Inferior parietal cortex (tissue), 1 donor: ENCODE measurements around the gene NOL7.

Experiments
- DNase-seq: peaks from one replicate; pipeline ENCODE4 v3.0.0-alpha.2; 2016; ENCODE audit errors: extremely low spot score

The NOL7 gene

DNA sequence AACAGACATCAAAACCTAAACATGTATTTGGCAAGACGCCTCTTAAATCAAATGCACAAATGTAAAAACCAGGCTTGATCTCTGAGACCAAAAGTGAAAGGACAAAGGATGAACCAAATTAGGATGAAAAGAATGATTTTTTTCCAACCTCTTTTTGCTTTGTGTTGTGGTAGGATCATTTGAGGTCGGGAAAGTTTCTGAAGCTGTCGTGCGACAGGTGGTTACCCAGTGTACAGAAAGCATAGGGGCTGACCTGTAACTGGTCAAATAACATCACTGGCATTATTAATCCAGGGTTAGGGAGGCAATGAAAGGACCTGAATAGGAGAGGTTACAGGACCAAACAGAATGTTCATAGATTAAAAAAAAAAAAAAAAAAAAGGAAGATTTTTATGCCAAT, 18.1 kb upstream of the NOL7 start:
- no peak for DNase-seq

DNA sequence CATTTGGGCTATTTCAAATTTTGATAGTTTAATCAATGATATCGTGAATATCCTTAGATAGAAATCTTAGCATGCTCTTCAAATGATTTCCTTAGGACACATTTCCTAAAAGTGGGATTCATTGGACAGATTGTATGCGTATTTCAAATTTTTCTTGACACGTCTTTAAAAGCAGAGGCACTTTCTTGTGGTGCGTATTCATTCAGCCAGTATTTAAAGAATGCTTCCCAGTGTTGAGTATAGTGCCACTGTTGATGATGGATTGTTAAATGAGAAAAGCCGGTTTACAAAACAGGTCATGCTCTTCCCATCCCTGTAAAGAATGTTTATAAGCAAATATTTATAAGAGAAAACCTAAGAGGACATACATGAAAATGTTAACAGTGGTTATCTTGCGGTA, 15.1 kb upstream of the NOL7 start:
- no peak for DNase-seq

GRCh38 chr6:13604135-13604534, 11.0 kb upstream of the NOL7 start:
- no peak for DNase-seq

- DNase-seq, result no peak
These were observed 10.4 kb upstream of the NOL7 start for GRCh38 chr6:13604546-13605416.

DNA sequence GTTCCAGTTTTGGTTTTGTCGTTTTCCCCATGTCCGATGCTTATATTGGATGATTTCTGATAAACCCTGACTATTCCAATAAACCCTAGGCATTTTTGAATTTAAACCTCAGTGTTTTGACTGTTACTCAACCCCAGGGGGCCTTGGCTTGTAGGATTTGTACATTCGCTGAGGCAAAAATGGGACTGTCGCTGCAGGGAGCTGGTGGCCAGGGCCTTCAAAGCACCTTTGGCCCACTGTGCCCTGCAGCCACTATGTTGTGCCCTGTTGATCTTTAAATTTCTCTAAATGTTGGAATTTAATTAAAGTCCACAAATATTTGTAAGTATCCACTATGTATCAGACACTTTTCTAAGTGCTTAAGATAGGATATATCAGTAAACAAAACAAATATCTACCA, 9.5 kb upstream of the NOL7 start:
- no peak for DNase-seq

DNA sequence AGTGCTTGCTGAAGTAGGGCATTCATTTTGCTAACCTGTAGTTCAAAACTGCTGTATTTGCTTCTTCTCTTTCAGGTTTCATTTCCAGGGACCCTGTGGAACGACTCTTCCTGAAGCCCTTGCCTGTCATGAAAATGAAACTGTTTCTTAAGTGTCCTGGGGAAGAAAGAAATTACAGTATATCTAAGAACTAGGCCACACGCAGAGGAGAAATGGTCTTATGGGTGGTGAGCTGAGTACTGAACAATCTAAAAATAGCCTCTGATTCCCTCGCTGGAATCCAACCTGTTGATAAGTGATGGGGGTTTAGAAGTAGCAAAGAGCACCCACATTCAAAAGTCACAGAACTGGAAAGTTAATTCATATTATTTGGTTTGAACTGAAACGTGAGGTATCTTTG, 3.4 kb upstream of the NOL7 start:
- no peak for DNase-seq

DNA sequence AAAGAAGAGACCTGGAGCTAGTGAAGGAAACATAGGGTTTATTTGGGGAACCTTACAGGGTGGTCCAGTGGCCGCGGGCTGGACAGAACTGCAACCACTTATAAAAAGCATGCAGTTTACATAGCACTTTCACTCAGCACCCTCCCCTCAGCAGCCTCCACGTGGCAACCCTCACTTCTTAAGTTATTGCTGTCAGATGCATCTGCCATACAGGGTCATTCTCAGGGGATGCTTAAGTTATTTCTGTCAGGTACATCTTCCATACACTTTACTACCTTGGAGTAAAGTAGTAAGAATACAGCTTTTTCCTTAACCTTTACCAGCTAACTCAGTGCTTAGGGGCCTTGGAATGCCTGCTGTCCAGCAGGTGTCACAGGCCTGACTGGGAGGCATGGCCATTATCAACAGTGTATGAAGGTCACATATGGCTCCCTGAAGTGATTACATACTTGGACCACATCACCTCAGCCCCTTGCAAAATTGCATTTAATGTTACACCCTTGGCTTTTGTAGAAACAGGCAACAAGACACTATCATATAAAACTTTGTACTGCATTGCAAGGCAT, 2.0 kb upstream of the NOL7 start:
- DNase-seq, result no peak

- DNase-seq, result peak; percentile 34
These were observed 809 bp upstream of the NOL7 start for GRCh38 chr6:13614126-13614925.

- peak; percentile 48 for DNase-seq
These were observed 621 bp downstream of the NOL7 start for GRCh38 chr6:13615792-13616120.

- DNase-seq, result no peak
These were observed 1.9 kb downstream of the NOL7 start for GRCh38 chr6:13617066-13617465.

GRCh38 chr6:13624871-13625288, 9.7 kb downstream of the NOL7 start:
- no peak for DNase-seq

DNA sequence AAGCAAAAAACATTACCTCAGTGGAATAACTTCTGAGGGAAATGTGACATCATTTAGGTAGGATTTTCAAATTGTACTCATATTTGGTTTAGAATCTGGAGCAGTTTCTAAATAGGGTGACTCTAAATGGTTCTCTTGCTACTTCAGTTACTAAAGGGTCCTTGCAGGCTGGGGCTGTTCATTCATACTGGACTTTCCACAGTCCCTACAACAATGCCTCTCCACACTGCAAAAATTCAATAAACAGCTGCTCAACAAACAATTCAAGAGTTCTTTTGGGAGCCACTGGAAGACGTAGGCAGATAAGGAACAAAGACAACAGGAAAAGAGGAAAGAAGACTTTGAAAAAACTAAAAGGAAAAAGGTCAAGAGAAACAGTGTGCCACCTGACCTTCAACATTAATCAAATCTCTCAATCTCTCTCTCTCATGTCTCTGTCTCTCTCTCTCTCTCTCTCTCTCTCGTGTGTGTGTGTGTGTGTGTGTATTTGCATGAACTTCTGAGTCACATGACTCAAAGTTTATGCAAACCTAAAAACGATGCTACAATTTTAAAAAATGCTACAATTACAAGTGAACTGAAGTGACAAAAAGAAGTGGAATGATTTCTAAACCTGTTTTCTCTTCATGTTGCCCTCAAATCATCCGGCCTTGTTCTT, 14.5 kb downstream of the NOL7 start:
- no peak for DNase-seq

DNA sequence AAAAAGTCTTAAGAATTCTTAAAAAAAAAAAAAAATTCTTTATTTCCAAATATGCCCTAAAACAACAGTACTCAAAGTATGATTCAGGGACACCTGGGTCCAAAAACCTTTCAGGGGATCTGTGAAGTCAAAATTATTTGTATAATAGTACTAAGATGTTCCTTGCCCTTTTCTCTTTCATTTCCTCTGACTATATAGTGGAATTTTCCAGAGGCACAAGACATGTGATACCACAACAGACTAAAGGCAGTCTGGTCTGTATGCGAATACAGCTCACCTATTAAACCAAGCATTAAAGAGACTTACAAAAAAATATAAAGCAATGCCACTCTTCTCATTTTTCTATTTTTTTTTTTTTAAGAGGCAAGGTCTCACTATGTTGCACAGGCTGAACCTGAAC, 15.4 kb downstream of the NOL7 start:
- no peak for DNase-seq

DNA sequence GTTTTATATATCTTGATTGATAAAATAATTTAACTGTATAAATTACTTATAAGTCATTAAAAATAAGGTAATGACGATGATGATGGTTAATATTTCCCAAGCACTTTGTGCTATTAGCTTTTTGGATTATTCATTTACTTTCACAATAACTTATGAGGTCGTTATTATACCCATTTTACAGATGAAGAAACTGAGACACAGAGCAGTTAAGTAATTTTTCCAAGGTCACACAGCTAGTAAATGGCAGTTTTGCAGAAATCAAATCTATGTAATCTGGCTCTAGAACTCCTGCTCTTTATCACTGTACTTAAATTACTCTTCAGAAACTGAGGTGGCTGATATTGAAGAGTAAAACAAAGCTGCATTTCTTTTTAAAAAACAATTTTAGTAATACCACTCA, 18.2 kb downstream of the NOL7 start:
- no peak for DNase-seq

DNA sequence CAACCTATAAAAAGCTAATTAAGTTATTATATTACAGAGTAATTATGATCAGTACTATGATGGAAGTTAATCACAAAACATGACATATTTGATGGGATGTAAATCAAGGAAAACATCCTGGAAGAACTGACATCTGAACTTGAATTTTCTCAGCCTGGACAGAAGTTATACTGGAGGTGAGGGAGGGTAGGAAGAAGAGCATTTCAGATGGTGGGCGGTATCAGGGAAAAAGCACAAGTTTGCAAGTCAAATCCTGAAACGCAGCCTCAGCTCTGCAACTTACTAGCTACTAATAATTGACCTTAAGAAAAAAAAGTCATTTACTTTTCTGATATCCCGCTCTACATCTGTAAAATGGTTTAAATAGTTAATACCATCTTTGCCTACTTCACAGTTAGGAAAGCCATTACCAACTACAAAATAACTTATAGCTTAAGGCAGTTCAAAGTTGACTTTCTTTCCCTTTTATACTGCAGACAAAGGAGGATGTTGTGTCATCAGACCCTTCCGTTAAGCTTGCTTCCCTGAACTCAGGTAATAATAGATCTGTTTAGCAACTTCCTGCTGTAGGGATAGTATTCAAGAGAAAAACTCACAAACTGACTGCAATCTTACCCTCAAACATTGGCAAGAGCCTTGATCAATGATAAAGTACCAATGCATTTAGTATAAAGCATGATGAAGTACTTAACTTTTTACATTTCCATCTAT, 21.0 kb downstream of the NOL7 start:
- no peak for DNase-seq

GRCh38 chr6:13638014-13638413, 22.9 kb downstream of the NOL7 start:
- no peak for DNase-seq

DNA sequence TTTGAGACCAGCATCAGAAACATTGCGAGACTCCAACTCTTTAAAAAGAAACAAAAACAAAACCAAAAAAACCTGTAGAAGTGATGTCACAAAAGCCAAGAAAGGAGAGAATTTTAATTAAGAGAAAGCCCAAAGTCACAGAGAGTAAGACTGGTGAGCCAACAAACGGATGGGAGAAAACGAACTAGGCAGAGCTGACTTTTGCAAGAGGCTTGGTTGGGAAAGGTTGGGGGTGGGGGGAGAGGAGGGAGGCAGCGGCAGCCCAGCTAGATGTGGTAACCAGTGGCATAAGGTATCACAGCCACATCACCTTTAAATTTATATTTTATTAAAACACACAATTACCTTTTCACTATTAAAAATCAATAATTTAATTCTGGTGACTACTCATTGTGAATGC, 23.5 kb downstream of the NOL7 start:
- DNase-seq, result no peak

DNA sequence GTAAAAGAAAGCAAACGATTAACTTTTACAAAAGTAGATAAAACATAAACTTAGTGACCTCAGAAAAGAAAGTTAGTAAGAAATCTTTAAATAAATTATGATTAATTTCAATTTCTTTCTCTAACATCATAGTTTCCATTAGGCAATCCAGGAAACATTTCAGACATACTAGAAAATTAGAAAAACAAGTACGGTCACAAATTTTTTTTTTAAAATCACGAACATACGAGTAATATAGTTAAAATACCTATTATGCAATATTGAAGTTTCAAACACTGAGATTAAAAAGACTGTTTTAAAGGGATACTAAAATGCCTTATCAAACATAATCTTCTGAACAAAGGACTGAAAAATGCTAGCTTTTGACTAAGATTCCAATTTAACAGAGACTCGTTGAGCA, 26.2 kb downstream of the NOL7 start:
- no peak for DNase-seq

GRCh38 chr6:13643125-13643524, 28.0 kb downstream of the NOL7 start:
- DNase-seq, result no peak

- no peak for DNase-seq
These were observed 33.7 kb downstream of the NOL7 start for GRCh38 chr6:13648850-13649249.

DNA sequence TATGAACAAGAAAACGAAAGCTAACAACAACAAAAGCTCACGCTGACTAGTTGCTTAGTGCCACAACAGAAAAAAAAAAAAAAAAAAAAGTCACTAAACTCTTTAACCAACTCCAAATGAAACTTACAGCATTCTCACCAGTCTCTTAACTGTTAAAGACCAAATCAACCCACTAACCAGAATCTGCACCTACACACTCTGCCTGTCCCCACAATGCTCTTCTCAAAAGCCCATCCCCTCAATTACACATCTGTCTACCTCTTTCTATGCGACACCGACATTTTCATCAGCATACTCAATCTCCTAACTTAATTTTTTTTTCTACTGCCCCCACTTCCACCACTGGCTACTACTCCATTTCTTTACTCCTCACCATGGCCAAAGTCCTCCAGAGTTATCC, 34.3 kb downstream of the NOL7 start:
- DNase-seq, result no peak

- no peak for DNase-seq
These were observed 38.2 kb downstream of the NOL7 start for GRCh38 chr6:13653296-13653695.
